Activated CD4-positive, alpha-beta T cell treated with anti-CD3 and anti-CD28 coated beads for 1 hour (primary cell): ENCODE measurements around the gene OLFML2A.
"Not testable (repeated sequence)": the region's sequence is repeated elsewhere in the genome, so short reads cannot be mapped to it uniquely, and the experiment has no call there.

ENCODE experiments used
- DNase-seq: peaks from one replicate; pipeline ENCODE4 v3.0.0-alpha.2; 2020

OLFML2A gene

DNA sequence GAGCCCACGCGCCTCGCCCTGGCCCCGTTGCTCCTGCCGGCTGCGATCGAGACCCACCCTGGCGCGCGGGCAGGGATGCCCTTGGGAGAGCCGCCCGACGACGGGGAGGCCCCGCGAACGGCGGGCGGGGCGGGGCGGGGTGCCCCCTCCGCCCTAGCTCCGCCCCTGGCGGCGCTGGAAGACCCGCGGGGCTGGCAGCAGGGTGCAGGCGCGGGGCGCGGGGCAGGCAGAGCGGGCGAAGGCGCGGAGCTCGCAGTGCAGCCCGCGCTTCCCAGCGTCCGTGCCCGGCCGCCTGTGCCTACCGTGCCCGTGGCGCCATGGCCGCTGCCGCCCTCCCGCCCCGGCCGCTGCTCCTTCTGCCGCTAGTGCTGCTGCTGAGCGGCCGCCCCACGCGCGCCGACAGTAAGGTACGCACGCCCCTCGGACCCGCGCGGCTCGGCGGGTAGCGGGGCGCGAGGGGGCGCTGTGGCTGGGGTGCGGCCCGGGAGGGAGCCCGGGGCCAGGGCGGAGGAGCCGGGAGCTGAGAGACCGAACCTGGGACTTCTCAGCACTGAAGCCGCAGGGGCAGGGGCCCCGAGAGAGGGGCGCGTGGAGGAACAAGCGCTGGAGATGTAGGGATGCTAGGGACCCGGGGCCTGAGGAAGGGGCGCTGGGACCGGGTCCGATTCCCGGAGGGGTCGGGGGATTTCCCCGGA, at the start of gene OLFML2A:
Gene OLFML2A (plus strand): TSS at position 180 of the 695 bp plus-strand sequence. CDS start 138 bp downstream, at position 318.
- DNase-seq, result no peak

DNA sequence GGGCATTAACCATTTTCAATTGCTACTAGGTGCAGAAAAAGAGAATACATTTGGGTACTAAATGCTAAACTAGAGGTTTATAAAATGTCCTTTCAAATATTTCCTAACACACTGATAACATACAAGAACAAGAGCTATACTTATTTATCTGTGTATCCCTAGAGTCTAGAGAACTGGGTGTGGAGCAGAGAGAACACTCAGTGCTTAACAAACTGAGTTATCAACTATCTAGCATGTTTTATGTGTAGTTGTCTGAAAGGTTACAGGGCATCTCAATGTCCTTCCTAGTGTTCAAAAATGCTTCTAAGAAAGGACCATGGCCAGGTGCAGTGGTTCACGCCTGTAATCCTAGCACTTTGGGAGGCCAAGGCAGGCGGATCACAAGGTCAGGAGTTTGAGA, 46.2 kb upstream of the OLFML2A start:
- no peak for DNase-seq

DNA sequence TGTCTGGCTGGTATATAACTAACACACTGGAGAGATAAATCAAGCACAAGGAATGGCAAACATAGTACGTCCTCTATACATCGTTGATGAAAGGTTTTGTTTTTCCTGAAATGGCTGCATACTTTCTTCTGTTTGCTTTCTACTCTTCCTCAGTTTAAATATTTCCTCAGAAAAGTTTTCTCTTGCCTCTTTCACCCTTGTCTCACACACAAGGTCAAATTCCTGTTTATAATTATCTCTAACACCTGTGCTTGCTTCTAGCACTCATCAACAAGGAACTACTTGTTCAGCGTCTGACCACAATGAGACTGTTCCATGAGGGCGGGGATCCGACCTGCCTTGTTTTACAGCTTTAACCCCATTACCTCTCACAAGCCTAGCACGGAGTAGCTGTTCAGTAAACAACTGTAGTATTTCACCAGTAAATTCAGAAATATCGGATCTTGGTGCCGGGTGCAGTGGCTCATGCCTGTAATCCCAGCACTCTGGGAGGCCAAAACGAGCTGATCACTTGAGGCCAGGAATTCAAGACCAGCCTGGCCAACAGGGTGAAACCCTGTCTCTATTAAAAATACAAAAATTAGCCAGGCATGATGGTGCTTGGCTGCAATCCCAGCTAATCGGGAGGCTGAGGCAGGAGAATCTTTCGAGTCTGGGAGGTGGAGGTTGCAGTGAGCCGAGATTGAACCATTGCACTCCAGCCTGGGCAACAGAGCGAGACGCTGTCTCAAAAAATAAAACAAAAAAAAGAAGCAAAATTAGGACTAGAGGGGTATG, 42.8 kb upstream of the OLFML2A start:
- no peak for DNase-seq

DNA sequence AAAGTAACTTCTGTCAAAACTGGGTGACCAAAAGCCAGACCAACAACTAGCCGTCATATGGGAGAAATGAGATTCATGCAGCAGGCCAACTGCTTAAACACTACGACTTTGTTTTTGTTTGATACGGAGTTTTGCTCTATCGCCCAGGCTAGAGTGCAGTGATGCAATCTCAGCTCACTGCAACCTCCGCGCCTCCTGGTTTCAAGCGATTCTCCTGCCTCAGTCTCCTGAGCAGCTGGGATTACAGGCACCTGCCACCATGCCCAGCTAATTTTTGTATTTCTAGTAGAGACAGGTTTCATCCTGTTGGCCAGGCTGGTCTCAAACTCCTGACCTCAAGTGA, 42.2 kb upstream of the OLFML2A start:
- DNase-seq, result not testable (repeated sequence)

DNA sequence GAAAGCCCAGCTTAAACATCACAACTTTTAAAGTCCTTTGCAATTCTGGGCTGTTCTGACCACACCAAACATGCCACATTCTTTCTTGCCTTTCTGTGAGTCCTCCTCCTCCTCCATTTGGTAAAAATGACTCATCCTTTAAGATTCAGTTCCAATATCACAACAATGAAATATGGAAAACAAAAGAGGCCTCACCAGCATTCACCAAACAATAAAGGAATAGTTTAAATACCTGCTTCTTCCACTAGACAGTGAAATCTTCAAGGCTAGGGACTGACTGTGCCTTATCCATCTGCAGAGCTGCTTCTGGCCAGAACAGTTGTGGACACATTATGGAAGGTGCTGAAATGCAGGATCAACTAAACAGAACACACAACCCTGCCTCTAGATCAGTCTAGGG, 41.8 kb upstream of the OLFML2A start:
- no peak for DNase-seq

DNA sequence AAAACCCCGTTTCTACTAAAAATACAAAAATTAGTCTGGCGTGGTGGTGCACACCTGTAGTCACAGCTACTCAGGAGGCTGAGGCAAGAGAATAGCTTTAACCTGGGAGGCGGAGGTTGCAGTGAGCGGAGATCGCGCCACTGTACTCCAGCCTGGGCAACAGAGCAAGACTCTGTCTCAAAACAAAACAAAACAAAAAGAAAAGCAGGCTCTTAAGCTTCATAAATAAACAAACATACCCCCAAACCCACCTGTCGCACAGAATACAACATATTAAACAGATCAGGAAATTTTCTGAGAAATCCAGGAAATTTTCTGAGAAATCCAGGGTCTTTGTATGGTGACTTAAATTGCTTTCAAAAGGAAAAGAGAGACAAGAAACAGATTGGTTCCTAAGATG, 38.9 kb upstream of the OLFML2A start:
- not testable (repeated sequence) for DNase-seq

DNA sequence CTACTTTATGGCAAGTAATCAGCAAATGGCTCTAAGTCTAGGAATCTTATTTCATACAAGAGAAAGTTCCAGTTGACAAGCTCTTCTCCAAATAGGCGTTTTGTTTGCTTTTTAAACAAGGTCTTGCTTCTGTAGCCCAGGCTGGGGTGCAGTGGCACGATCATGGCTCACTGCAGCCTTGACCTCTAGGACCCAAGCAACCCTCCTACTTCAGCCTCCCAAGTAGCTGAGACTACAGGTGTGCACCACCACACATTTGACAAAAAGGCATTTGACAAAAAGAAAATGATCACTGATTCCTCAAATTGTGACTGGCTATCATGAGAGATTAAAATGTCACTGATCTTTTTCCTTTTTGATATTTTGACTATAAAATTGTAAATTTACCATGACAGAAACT, 37.6 kb upstream of the OLFML2A start:
- DNase-seq, result no peak

DNA sequence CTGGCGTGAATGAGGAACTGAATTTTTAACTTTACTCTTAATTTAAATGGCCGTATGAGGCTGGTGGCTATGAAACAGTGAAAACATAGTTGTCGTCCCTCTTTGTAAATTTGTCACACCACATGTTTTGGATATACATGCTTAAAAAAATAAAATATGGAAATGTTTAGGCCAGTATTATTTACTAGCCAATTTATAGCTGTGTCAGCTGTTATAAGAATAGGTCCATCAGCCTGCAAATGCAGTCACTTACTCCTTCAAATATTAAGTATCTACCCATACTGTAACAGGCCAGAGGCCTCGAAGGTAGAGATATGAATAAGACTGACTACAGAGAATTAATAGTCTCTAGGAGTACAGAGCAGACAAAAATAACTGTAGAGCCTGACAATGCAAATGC, 35.8 kb upstream of the OLFML2A start:
- DNase-seq, result no peak

DNA sequence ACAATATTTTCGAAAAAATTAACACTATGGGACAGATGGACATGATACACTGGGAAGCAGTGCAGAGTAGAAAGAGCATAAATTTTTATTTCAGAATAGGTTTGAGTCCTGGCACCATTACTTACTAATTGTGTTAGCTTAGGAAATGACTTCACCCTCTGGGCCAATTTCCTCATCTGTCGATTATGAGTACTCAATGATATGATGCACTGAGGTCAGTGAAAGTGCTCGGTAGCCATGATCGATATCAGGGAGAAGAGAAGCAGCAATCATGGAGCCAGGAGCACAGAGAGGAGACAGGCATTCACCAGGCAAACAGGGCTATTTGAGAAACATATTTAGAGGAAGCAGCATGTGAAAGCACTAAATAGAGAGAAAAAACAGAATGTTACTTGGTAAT, 35.3 kb upstream of the OLFML2A start:
- no peak for DNase-seq

DNA sequence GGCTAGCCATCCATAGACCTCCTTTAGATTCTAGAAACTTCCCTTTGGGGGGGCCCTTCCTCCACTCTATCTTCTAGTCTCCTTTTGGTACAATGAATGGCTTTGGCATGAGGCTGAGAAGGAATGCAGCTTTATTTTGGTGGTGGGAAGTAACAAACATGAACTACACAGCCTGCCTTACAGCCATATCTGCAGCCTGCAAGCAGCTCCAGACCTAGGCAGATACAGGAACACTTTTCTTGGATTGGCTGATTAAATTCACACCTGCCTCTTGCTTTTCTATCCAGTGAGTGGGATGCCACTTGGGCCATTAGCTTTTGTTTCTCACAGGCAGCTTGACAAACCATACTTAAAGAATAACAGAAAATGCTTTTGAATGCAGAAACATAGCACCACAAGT, 34.0 kb upstream of the OLFML2A start:
- DNase-seq, result no peak

DNA sequence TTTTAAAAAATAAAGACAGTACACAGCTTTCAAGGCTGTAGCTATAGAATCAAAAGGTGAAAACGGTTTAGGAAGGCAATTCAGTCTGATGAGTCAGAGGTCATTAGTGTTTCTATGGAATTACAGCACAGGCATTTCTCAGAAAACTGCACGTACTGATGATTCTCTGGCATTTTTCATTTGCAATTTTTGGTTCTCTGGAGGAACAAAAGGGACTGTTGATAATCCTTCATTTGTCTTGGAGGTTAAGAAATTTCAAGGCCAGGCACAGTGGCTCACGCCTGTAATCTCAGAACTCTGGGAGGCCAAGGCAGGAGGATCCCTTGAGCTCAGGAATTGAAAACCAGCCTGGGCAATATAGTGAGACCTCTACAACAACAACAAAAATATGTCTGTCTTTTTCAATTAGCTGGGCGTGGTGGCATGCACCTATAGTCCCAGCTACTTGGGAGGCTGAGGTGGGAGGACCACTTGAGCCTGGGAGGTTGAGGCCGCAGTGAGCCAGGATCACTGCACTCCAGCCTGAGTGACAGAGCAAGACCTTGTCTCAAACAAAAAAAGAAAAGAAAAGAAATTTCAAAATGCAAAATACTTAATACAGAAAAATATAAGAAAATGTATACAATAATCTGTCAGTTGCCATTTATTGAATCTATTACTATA, 33.1 kb upstream of the OLFML2A start:
- no peak for DNase-seq

DNA sequence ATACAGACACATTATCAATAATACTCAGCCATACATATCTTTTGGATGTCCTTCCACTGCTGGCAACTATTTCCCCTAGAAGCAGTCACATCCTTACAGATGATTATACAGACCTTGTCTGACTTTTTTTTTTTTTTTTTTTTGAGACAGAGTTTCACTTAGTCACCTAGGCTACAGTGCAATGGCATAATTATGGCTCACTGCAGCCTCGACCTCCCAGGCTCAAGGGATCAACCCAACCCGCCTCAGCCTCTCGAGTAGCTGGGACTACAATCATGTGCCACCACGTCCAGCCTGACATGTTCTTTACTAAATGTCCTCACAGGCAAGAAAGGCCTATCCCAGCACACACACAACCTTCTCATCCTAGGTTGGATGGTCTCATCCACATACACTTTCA, 29.9 kb upstream of the OLFML2A start:
- DNase-seq, result no peak

DNA sequence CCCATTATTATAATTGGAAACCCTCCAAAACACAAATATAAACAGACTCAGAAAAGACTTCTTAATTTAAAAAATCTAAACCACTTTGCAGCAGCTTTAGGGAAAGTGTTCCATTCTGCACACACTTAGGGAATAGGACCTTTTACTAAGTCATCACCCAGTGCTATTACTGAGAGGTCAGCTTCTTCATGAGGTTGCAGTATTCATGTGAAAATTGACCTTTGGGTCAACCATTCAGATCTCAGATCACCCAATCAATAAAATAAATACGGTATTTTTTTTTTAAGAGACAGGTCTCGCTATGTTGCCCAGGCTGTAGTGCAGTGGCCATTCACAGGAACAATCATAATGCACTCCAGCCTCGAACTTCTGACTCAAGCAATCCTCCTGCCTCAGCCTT, 27.6 kb upstream of the OLFML2A start:
- DNase-seq, result no peak

DNA sequence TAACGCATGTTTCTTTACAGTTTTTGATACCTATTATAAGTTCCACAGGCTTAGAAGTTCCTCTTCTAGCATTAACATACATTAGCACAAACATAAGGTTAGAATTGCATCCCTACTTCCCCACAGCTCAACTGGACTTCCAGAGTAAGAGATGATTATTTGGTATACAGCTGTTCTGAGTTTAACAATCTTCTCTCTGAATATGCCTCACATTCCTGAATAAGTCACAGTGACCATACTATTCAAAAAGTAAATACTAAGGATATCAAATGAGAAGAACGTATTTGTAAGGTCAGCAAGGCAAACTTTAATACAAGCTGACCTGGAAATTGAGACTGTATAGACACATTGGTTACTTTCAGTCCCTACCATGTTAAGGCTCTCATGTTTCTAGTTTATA, 27.2 kb upstream of the OLFML2A start:
- DNase-seq, result no peak

DNA sequence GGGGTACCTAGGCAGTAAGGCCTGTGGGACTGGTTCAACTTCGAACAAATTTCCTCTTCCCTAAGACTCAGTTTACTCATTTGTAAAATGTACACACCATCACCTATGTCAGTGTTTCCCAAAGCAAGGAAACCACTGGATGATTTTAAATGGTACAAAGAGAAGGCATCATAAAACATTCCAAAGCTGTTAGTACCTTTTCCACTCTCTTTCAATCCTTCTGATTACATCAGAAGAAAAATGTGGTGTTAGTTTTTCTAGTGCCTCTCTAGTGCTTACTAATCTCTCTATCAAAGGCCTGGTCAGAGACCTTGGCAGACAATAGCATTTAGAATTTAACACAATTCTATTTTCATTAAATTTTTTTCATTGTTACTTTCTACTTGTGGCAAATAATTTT, 24.0 kb upstream of the OLFML2A start:
- DNase-seq, result no peak

DNA sequence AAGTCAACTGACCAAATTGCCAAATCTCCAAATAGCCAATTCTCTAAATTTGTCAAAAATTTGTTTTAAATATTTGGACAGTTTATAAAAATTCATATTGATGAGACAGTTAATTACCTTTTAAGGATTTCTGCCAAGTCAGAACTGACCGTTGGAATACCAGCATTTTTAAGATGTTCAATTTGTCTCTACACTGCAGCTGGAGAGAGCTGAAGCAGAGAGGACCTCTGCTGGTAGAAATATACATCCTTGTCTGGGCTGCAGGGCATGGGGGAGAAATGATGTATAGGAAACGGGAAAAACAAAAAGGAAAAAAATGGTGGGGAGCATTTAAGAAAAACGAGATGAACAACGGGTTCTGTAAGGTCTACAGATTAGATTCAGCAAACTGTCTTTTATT, 22.6 kb upstream of the OLFML2A start:
- DNase-seq, result no peak

DNA sequence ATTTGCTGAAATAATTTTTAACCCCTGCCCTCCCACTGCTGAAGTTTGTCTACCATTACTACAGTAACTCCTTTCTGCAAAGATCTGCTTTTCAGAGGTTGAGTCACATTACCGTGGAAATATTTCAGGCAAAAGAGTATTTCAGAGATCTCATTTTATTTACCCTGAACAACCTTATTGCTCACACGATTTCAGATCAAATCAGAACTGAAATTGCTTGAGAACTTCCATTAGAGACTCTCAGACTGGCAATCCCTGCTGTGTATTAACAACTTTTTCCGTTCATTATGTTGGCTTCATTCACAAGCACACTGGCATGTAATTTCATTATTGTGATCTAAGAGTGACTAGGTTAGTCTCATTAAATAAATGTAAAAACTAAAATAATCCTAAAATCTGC, 21.9 kb upstream of the OLFML2A start:
- no peak for DNase-seq

DNA sequence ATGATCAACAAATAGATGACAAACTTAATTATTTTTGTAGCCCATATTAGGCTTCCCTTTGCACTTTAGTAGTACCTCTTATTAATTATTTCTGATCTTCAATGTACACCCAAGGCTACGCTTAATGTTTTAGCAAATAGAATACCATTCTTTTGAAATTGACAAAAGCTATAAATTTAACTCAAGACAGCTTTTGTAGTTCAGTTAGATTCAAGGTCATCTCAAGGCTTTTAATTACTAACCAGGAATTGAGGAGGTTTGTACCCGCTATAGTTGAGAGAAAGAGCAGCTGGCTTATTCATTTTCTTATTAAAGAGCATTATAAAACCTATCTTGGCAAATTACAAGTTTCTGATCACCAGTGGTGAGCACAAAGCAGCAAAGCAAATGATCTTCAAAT, 20.9 kb upstream of the OLFML2A start:
- DNase-seq, result no peak

DNA sequence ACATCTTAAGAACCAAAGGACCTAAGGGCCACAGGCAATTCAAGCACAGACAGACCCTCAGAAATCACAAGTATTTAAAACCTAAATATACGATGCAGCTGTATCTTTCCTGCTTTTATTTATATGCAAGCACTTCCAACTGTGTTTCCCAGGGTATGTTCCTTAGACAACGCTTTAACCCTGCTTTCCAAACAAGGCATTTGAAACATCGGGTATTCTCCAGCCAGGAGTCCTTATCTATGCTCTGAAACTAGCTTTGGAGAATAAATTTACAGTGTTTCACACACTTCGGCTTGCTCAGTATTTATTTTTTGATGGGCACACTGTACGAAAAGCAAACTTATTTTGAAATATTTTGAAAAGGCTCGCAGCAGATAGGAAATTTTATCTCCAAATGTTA, 19.3 kb upstream of the OLFML2A start:
- no peak for DNase-seq

DNA sequence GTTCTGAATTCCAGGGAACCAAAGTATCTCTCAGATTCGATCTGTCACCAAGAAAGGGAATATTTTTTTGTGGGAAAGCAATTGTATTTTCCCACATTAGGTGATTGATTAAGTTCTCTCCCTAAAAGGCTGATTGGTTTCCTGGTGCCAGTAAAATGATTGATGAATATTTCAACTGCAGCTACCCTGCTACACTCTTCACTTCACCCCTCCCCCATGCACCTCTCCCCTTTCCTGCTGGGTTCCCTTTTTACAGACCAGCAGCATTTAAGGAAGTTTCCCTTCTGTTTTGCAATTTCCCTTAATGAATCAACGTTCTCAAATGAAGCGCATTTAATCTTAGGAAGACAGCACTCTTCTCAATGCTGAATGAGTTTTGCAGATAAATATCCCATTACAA, 18.9 kb upstream of the OLFML2A start:
- DNase-seq, result no peak

DNA sequence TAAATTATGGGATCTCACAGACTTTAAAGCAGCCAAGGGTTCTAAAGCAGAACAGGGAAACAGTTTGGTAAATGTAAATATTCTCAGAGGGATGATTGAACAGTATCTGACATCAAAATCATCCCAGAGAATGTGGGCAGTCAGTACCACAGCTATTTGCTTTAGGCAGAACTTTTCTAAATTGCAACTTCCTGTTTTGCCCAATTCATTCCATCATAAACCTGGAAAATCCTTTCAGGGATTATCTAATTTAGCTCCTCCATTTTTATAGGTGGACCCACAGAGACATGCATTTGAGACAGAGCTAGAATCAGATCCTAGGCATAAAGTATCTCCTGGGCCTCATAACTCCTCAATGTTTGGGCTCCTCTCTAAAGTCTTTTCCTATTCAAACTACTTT, 18.2 kb upstream of the OLFML2A start:
- no peak for DNase-seq

DNA sequence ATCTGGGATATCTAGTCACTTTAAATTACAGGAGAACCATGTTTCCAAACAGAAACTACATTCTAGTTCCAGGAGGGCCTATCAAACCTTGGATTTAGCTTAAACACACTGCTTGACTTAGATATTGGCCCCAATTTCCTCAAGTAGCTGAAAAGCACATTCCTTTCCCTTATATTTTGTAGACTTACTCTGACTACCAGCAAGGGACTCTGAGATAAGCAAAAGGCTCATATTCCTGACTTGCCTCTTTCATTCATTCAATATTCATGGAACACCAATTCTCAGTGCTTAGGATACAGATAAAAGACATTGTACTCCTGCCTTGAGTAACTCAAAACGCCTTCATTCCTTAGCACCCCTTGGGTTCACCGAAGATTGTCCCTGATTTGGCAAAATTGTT, 17.6 kb upstream of the OLFML2A start:
- DNase-seq, result no peak

DNA sequence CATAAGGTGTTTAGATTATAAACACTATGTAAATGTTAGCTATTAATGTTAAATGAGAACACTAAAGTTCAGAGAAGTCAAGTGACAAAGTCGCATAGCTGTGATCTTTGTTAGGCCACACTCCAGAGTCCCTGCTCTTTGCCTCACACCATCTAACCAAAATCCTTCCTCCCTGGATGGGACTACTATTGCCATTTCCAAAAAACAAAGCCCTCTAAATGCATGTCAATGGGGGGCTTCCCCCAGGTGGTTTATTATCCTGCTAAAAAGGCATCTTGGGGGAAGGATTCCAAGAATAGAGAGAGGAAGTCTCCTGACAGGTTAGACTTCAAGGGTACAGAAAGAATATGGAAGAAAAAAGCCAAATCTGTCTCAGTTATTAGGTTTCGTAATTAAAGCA, 16.2 kb upstream of the OLFML2A start:
- DNase-seq, result no peak

DNA sequence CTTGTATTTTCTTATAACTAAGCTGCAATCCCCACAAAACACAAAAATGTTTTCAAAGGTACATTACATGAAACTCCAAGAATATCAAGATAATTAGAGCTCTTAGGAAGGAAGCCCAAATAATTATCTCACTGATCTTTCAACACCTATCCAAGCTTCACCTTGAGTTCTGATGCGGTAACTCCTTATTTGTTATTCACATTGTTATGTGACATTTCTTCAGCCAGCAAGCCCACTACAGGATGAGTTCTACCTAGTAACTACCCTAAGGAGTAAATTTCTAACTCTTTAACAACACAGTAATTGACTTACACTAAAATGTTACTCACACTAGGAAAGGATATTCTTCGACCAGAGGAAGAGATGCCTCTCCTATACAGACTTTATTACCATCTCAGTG, 15.7 kb upstream of the OLFML2A start:
- no peak for DNase-seq
